ENCODE data around the gene PLCG2. TPM values are rescaled to one million over a fixed set of nuclear protein-coding genes. Genes with fewer than 3 reads are reported as not detected.

Gene PLCG2
- total RNA-seq, 1 donor from 2014 or later, result 47.7 TPM

DNA sequence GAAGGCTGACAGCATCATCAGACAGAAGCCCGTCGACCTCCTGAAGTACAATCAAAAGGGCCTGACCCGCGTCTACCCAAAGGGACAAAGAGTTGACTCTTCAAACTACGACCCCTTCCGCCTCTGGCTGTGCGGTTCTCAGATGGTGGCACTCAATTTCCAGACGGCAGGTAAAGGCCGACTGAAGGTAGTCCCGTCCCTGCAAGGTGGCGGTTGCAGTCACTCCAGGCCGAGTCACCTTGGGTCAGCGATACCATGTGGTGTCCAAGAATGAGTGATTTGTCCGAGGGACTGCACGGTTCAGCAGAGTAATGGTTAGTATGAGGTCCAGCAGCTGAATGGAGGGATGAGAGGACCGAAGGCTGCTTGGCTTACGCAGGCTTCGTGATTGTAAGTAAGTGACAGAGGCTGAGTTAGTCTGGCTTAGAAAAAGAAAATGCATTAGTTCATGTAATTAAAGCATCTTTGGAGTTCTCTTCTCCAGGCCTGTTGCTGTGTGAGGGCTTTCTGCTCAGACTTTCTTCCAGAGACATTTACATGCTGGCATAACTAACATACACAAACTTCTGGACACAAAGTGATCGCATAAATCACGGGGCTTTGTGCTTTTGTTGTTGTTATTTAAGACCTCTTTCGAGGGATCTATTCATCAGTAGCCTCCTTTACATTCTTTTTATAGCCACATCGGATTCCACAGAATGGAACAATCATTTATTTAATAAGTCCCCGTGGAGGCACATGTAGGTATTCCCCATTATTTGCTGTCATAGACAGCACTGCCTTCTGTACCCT, 157.3 kb downstream of the PLCG2 start:
- H3K27ac ChIP-seq, result no peak overlapping the region
- no peaks in the 10 kb centered on the region for H3K9me3 ChIP-seq
- peaks cover 53% of the 10 kb centered on the region for H3K36me3 ChIP-seq
- H3K4me3 ChIP-seq, result no peak overlapping the region
- DNase-seq (no peak), ATAC-seq (no peak)
- intact Hi-C loops (cut with DNase I), result no loop called here
- TF ChIP-seq, protein P1, sequence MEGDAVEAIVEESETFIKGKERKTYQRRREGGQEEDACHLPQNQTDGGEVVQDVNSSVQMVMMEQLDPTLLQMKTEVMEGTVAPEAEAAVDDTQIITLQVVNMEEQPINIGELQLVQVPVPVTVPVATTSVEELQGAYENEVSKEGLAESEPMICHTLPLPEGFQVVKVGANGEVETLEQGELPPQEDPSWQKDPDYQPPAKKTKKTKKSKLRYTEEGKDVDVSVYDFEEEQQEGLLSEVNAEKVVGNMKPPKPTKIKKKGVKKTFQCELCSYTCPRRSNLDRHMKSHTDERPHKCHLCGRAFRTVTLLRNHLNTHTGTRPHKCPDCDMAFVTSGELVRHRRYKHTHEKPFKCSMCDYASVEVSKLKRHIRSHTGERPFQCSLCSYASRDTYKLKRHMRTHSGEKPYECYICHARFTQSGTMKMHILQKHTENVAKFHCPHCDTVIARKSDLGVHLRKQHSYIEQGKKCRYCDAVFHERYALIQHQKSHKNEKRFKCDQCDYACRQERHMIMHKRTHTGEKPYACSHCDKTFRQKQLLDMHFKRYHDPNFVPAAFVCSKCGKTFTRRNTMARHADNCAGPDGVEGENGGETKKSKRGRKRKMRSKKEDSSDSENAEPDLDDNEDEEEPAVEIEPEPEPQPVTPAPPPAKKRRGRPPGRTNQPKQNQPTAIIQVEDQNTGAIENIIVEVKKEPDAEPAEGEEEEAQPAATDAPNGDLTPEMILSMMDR (IDR thresholded peaks at IDR 0.05), result no peak
- H3K27me3 ChIP-seq (ENCODE audit: low read depth), result no peaks in the 10 kb centered on the region
- peaks cover 3% of the 10 kb centered on the region for H3K4me1 ChIP-seq

DNA sequence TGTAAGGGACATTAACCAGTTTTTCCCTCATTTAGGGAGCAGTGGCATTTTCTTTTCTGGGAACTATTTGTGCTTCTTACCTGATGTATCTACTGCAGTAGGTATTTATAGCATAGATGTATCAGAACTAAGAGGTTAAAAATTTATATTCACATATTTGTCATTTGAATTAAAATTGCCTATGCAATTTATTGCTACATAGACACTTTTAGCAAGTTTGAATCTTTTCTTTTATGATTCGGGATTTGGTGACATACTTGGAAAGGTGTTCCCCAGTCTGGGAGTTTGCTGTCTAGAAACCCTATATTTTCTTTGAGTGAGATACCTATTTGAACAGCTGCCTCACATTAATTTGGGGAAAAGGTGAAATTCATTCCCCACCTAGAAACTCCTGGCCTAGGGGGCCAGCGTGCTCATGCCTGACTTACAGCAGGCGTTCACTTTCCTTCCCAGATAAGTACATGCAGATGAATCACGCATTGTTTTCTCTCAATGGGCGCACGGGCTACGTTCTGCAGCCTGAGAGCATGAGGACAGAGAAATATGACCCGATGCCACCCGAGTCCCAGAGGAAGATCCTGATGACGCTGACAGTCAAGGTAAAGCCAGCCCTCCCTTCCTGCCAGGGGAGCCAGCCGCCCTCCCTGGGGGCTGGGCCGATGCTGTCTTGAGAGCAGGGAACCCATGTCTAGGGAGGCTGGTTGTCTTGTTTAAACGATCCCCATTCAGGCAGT, 158.4 kb downstream of the PLCG2 start:
- peaks cover 3% of the 10 kb centered on the region for H3K4me1 ChIP-seq
- DNase-seq, result no peak
- TF ChIP-seq, protein P1 (IDR thresholded peaks at IDR 0.05), result no peak
- intact Hi-C loops (cut with DNase I), result no loop called here
- no peaks in the 10 kb centered on the region for H3K9me3 ChIP-seq
- H3K36me3 ChIP-seq, result peaks cover 50% of the 10 kb centered on the region
- H3K27ac ChIP-seq, result peak overlapping the region; percentile 51
- no peak overlapping the region for H3K4me3 ChIP-seq
- ATAC-seq, result no peak
- H3K27me3 ChIP-seq (ENCODE audit: low read depth), result no peaks in the 10 kb centered on the region

DNA sequence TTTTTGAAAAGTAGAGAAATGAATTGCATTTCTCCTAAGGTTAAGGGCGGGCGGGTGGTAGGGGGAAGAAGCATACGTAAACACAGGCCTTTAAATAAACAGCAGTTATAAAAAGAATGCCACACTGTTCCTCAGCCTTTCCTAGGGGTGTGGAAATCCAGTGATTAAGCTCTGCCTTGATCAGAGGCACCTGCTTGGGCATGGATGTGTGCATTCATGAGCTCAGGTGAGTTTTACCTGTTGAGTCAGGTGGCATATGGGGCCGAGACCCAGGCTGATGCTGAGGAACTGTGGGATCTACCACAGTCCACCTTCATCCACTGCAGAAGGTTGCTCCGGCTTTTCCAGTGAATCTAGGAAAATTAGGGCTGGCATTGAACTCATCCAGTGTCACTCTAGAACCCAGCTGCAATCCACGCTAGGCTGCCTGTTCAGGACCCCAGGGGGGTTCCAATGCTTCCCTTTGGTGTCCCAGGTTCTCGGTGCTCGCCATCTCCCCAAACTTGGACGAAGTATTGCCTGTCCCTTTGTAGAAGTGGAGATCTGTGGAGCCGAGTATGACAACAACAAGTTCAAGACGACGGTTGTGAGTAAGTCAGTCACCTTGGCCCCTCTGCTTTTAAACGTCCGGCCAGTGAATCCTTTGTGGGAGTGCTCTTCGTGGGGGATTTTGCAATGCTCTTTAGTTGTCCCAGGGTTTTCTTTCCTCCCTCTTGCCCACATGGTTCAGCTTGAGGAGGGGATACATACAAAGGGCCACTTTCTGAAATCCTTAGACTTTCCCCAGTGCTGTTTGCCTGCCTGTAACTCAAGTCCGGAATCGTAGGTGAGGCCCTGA, 159.5 kb downstream of the PLCG2 start:
- Histone ChIP-seq H3K27ac (peak overlapping the region; percentile 51), H3K4me3 (no peak overlapping the region), H3K36me3 (peaks cover 52% of the 10 kb centered on the region), H3K9me3 (no peaks in the 10 kb centered on the region), H3K4me1 (peaks cover 3% of the 10 kb centered on the region), H3K27me3 (ENCODE audit: low read depth) (no peaks in the 10 kb centered on the region)
- ATAC-seq (no peak), DNase-seq (no peak)
- TF ChIP-seq, protein P1 (IDR thresholded peaks at IDR 0.05), result no peak
- intact Hi-C loops (cut with DNase I), result no loop called here

DNA sequence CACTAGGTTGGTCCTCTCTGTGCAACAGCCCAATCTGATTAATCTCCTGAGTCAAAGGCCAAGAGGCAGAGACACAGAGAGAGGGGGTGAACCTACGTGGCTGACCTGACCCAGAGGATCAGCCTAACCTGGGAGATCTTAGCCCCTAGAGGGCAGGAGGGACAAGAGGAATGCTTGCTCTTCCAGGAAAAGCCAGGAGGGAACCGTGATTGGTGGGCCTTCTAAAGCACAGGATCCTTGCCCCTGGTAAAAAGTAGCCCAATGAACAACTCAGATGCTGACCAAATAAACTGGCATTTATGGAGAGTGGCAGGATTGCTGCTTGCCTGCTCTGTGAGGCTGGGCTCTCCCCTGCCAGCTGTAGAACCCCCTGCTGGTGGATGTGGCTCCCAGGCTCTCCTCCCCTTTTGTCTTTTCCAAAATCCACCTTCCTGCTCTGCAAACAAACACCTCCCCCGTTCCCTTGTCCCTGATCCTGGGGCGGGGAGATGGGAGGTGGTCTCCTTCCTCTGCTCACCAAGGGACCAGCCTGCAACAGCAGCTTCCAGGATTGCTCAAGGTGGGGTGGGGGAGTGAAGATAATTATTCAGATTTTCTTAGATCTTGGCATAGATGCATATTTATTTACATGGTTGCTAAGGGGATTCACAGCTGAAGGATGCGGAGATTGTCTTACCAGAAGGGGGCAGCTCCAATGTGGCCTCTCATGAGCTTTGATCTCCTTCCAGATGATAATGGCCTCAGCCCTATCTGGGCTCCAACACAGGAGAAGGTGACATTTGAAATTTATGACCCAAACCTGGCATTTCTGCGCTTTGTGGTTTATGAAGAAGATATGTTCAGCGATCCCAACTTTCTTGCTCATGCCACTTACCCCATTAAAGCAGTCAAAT, 160.3 kb downstream of the PLCG2 start:
- Histone ChIP-seq H3K4me1 (peaks cover 3% of the 10 kb centered on the region), H3K27ac (no peak overlapping the region), H3K4me3 (no peak overlapping the region), H3K9me3 (no peaks in the 10 kb centered on the region), H3K36me3 (peaks cover 54% of the 10 kb centered on the region), H3K27me3 (ENCODE audit: low read depth) (no peaks in the 10 kb centered on the region)
- no peak for DNase-seq
- ATAC-seq, result no peak
- intact Hi-C loops (cut with DNase I), result no loop called here
- TF ChIP-seq, protein P1 (IDR thresholded peaks at IDR 0.05), result no peak
